ENCODE measurements around the gene ZNF236. TPM values are rescaled to one million over a fixed set of nuclear protein-coding genes. Genes with fewer than 3 reads are reported as not detected.

The ZNF236 gene
- total and polyA plus RNA-seq, 2 of the 8 experiments (the other 6 are each of a cell fraction or from before 2014, with no cell fraction given), result 6.7 to 14.5 TPM

DNA sequence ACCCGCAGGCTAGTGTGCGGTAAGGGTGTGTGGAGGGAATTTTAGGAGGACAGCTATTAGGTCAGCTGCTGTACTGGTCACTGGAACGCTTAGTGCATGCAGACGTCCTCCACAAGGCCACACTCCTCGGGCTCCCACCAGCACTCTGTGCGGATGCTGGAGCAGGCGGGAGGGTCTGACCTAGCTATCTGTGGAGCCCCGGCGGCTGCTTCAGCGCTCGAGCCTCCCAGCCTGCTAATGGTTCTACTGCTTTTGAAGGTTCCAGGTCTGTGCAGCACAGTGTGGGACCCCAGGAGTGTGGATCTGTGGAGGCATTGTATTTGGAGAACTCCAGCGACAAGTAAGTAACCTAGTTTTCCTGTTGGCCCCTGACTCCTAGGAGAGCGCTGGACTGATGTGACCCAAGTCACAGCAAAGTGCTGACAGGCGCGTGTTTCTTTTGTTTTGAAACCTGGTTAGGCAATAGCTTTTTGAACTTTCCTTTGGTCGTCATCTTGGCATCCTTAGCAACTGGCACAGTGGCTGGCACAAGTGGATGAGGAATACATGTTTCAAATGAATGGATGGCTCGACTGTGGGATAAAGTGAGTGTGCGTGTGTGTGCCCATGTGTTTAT lies 113.5 kb downstream of the ZNF236 start:
- no peak overlapping the region for H2BK15ac ChIP-seq (ENCODE audit: low read length)
- no peaks in the 10 kb centered on the region for H3K79me1 ChIP-seq (ENCODE audit: low read depth, low read length)
- no peak overlapping the region for H2BK5ac ChIP-seq (ENCODE audit: low read depth, low read length)
- no peak overlapping the region for H3K56ac ChIP-seq (replicated peaks; ENCODE audit: insufficient read length, low read depth, low read length)
- FAIRE-seq (no peak), DNase-seq (ENCODE audit: low read depth in 1 of 2, low spot score in 2 of 2) (no peak)
- H3K18ac ChIP-seq (ENCODE audit: extremely low read depth, low read length), result no peak overlapping the region
- H4K91ac ChIP-seq (replicated peaks; ENCODE audit: insufficient read length, low read length), result no peak overlapping the region
- ChIA-PET CTCF (ENCODE audit: partially characterized antibody) (interaction anchor here (1.2 to 3.7 kb wide), 7 partner anchors 9 to 133 kb away, joined by 3 to 19 read pairs (median 4); no protein-coding TSS in a partner anchor), POLR2A (ENCODE audit: partially characterized antibody) (no interaction called here)
- no peaks in the 10 kb centered on the region for H3K23me2 ChIP-seq (ENCODE audit: low read depth, low read length)
- H3K4ac ChIP-seq (replicated peaks; ENCODE audit: insufficient read length, low read depth, low read length), result no peak overlapping the region
- no peak overlapping the region for H3K14ac ChIP-seq (ENCODE audit: insufficient read length)
- H2AK5ac ChIP-seq (ENCODE audit: low read depth, low read length), result no peak overlapping the region
- H3K4me1 ChIP-seq (replicated peaks in 1 of 4; ENCODE audit: control insufficient read depth in 3 of 4, insufficient read depth in 4 of 4, low read length in 3 of 4), result no peaks in the 10 kb centered on the region
- H4K20me1 ChIP-seq (replicated peaks in 1 of 2; ENCODE audit: control insufficient read depth in 1 of 2, insufficient read depth in 2 of 2, low read length in 2 of 2), result peaks cover 0 to 1% of the 10 kb centered on the region in 2 experiments
- H3K27me3 ChIP-seq (replicated peaks in 1 of 4; ENCODE audit: control insufficient read depth in 3 of 4, extremely low read depth in 1 of 4, insufficient read depth in 3 of 4, low read length in 3 of 4), result no peaks in the 10 kb centered on the region
- H2BK12ac ChIP-seq (ENCODE audit: low read depth, low read length), result no peak overlapping the region
- H3K4me3 ChIP-seq (ENCODE audit: extremely low read depth in 1 of 4, insufficient read depth in 2 of 4, low read depth in 3 of 4, low read length in 4 of 4), result no peak overlapping the region
- no peak overlapping the region for H2AFZ ChIP-seq (ENCODE audit: low read length)
- 94% methylated on average over 18 of the region's 18 CpGs; no CpG with 5 or more reads in 1 of the 2 experiments for WGBS, 2 experiments (ENCODE audit: extremely low coverage in 1 of 2, insufficient coverage in 1 of 2, insufficient read length in 1 of 2, insufficient replicate concordance in 2 of 2, low coverage in 1 of 2, low lambda C conversion rate in 2 of 2, missing lambda C conversion rate in 1 of 2)
- no peak overlapping the region for H3K9ac ChIP-seq (replicated peaks in 1 of 4; ENCODE audit: extremely low read depth in 1 of 4, low read depth in 3 of 4, low read length in 3 of 4)
- no peak overlapping the region for H3K23ac ChIP-seq (ENCODE audit: insufficient read length)
- no peak overlapping the region for H3K27ac ChIP-seq (ENCODE audit: low read depth, low read length)
- H3K79me2 ChIP-seq (ENCODE audit: control insufficient read depth in 1 of 2, insufficient read depth in 2 of 2, low read length in 2 of 2), result no peaks in the 10 kb centered on the region
- H4K5ac ChIP-seq (ENCODE audit: insufficient read length, low read depth, low read length), result no peak overlapping the region
- no peak overlapping the region for H3K4me2 ChIP-seq (ENCODE audit: insufficient read depth in 1 of 2, low read depth in 2 of 2, low read length in 2 of 2)
- H4K8ac ChIP-seq (ENCODE audit: extremely low read depth, insufficient read depth, low read length), result no peak overlapping the region
- no peaks in the 10 kb centered on the region for H3K9me3 ChIP-seq (ENCODE audit: insufficient read depth in 2 of 2, low read depth in 1 of 2, low read length in 1 of 2)
- H3K36me3 ChIP-seq (ENCODE audit: control insufficient read depth in 2 of 4, insufficient read depth in 4 of 4, low read length in 3 of 4), result peaks cover 0 to 12% (median 3%) of the 10 kb centered on the region in 4 experiments; a peak in 6 of 8 replicates
- no peak overlapping the region for H2BK120ac ChIP-seq (replicated peaks; ENCODE audit: low read depth, low read length)
- no peak overlapping the region for H2BK20ac ChIP-seq (ENCODE audit: low read length)
- TF ChIP-seq EP300 (IDR thresholded peaks at IDR 0.05; ENCODE audit: borderline replicate concordance in 1 of 2, low read depth in 2 of 2, low read length in 2 of 2) (no peak), POU5F1 (IDR thresholded peaks at IDR 0.05; ENCODE audit: low read depth, low read length) (no peak), SIRT6 (IDR thresholded peaks at IDR 0.05; ENCODE audit: low read length) (no peak), KDM5A (IDR thresholded peaks at IDR 0.05; ENCODE audit: low read length) (no peak), CHD2 (IDR thresholded peaks at IDR 0.05; ENCODE audit: low read length) (no peak), GABPA (IDR thresholded peaks at IDR 0.05; ENCODE audit: borderline replicate concordance, insufficient read depth, low read length) (no peak), RNF2 (IDR thresholded peaks at IDR 0.05; ENCODE audit: borderline replicate concordance, low read depth, low read length, missing control alignments, poor library complexity, severe bottlenecking) (no peak)
- TF ChIP-seq, protein P1, sequence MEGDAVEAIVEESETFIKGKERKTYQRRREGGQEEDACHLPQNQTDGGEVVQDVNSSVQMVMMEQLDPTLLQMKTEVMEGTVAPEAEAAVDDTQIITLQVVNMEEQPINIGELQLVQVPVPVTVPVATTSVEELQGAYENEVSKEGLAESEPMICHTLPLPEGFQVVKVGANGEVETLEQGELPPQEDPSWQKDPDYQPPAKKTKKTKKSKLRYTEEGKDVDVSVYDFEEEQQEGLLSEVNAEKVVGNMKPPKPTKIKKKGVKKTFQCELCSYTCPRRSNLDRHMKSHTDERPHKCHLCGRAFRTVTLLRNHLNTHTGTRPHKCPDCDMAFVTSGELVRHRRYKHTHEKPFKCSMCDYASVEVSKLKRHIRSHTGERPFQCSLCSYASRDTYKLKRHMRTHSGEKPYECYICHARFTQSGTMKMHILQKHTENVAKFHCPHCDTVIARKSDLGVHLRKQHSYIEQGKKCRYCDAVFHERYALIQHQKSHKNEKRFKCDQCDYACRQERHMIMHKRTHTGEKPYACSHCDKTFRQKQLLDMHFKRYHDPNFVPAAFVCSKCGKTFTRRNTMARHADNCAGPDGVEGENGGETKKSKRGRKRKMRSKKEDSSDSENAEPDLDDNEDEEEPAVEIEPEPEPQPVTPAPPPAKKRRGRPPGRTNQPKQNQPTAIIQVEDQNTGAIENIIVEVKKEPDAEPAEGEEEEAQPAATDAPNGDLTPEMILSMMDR (IDR thresholded peaks at IDR 0.05; ENCODE audit: control extremely low read depth in 1 of 3, insufficient read depth in 1 of 3, low read depth in 1 of 3, low read length in 3 of 3), result no peak
- TF ChIP-seq, protein P2, sequence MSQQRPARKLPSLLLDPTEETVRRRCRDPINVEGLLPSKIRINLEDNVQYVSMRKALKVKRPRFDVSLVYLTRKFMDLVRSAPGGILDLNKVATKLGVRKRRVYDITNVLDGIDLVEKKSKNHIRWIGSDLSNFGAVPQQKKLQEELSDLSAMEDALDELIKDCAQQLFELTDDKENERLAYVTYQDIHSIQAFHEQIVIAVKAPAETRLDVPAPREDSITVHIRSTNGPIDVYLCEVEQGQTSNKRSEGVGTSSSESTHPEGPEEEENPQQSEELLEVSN (IDR thresholded peaks at IDR 0.05), result no peak

Measured in H1 (cell line).